Loucy (cell line): ENCODE data around the gene CIB2.

ENCODE experiments used
- H2AFZ ChIP-seq: fragments of 200-600 bp; sonication (generic); 2 replicates; pipeline ENCODE4 v1.6.0; 2016; ENCODE audit warnings: antibody characterized with exemption, mild to moderate bottlenecking, low read length, moderate library complexity
- H3F3A ChIP-seq: fragments of 200-600 bp; 2 replicates; pipeline ENCODE4 v1.6.0; 2016; ENCODE audit warnings: antibody characterized with exemption, low read depth, mild to moderate bottlenecking
- H3K27me3 ChIP-seq: fragments of 200-600 bp; sonication (generic); 2 replicates; pipeline ENCODE4 v1.6.1; 2014; ENCODE audit warnings: low read length, mild to moderate bottlenecking; ENCODE audit not compliant: insufficient read depth, poor library complexity, severe bottlenecking
- H3K36me3 ChIP-seq: fragments of 200-600 bp; sonication (generic); 2 replicates; pipeline ENCODE4 v1.6.1; 2016; ENCODE audit warnings: low read length; ENCODE audit not compliant: insufficient read depth
- H3K4me1 ChIP-seq: fragments of 200-600 bp; sonication (generic); 2 replicates; pipeline ENCODE4 v1.5.1; 2014; ENCODE audit warnings: low read length, mild to moderate bottlenecking; ENCODE audit not compliant: insufficient read depth, poor library complexity, severe bottlenecking
- H3K4me2 ChIP-seq: fragments of 200-600 bp; sonication (generic); 2 replicates; pipeline ENCODE4 v1.6.0; 2014; ENCODE audit warnings: antibody characterized with exemption, low read length, low read depth, mild to moderate bottlenecking; ENCODE audit not compliant: poor library complexity, severe bottlenecking
- H3K4me3 ChIP-seq: fragments of 200-600 bp; sonication (generic); 2 replicates; pipeline ENCODE4 v1.5.1; 2014; ENCODE audit warnings: low read length, mild to moderate bottlenecking, mixed read lengths; ENCODE audit not compliant: poor library complexity, severe bottlenecking
- H3K79me2 ChIP-seq: fragments of 200-600 bp; sonication (generic); 2 replicates; pipeline ENCODE4 v1.6.1; 2014; ENCODE audit warnings: low read length; ENCODE audit not compliant: insufficient read depth
- H3K9ac ChIP-seq: fragments of 200-600 bp; sonication (generic); 2 replicates; pipeline ENCODE4 v1.6.0; 2014; ENCODE audit warnings: mild to moderate bottlenecking, low read depth, low read length, moderate library complexity; ENCODE audit not compliant: poor library complexity, severe bottlenecking
- H3K9me2 ChIP-seq: fragments of 200-600 bp; sonication (generic); replicated peaks from 2 replicates; pipeline ENCODE4 v1.6.1; 2016; ENCODE audit warnings: low read depth, low read length, mixed read lengths
- H3K9me3 ChIP-seq: fragments of 200-600 bp; sonication (generic); 2 replicates; pipeline ENCODE4 v1.6.1; 2014; ENCODE audit warnings: mild to moderate bottlenecking, antibody characterized with exemption, low read length, low read depth; ENCODE audit not compliant: insufficient read depth
- H4K20me1 ChIP-seq: fragments of 200-600 bp; sonication (generic); 2 replicates; pipeline ENCODE4 v1.6.0; 2014; ENCODE audit warnings: antibody characterized with exemption, low read length, mild to moderate bottlenecking; ENCODE audit not compliant: insufficient read depth, poor library complexity, severe bottlenecking
- EZH2phosphoT487 ChIP-seq: fragments of 200-600 bp; IDR thresholded peaks from 2 replicates; pipeline ENCODE4 v1.6.1; 2018; ENCODE audit warnings: antibody characterized with exemption, mild to moderate bottlenecking, moderate library complexity, borderline replicate concordance
- TF ChIP-seq, protein P1 (sequence below): fragments of 200-600 bp; sonication (generic); conservative IDR thresholded peaks from 2 replicates; pipeline ENCODE4 v1.5.1; 2014; ENCODE audit warnings: mild to moderate bottlenecking, antibody characterized with exemption, low read length

CIB2 gene

DNA sequence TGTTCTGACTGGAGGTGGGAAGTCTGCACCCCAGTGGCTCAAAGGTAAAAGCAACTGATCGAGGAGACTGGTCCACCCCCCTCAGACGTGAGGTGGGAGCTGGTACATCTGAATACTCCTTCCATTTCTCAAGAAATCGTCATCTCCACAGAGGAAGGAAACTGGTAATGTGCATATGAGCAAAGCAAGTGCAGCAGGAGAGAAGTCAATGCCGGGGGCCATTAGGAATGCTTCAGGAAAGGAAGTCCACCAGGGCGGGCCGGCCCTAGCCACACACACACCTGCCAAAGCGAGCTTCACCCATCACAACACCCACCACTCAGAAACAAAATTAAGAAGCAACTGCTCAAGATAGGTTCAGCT, 62.2 kb downstream of the CIB2 start:
- Histone ChIP-seq H2AFZ (no peak overlapping the region), H3K9me2 (no peaks in the 10 kb centered on the region), H3K4me1 (peaks cover 93% of the 10 kb centered on the region), H4K20me1 (peaks cover 49% of the 10 kb centered on the region), H3K4me3 (peak overlapping the region; percentile 76), H3K4me2 (peak overlapping the region; percentile 99), H3K79me2 (peaks cover 100% of the 10 kb centered on the region), H3K9ac (peak overlapping the region; percentile 84), H3K9me3 (no peaks in the 10 kb centered on the region), H3K36me3 (peaks cover 4% of the 10 kb centered on the region; the same call in 1 of the 2 replicates), H3K27me3 (no peaks in the 10 kb centered on the region), H3F3A (no peaks in the 10 kb centered on the region; the same call in 1 of the 2 replicates)
- TF ChIP-seq, protein P1, sequence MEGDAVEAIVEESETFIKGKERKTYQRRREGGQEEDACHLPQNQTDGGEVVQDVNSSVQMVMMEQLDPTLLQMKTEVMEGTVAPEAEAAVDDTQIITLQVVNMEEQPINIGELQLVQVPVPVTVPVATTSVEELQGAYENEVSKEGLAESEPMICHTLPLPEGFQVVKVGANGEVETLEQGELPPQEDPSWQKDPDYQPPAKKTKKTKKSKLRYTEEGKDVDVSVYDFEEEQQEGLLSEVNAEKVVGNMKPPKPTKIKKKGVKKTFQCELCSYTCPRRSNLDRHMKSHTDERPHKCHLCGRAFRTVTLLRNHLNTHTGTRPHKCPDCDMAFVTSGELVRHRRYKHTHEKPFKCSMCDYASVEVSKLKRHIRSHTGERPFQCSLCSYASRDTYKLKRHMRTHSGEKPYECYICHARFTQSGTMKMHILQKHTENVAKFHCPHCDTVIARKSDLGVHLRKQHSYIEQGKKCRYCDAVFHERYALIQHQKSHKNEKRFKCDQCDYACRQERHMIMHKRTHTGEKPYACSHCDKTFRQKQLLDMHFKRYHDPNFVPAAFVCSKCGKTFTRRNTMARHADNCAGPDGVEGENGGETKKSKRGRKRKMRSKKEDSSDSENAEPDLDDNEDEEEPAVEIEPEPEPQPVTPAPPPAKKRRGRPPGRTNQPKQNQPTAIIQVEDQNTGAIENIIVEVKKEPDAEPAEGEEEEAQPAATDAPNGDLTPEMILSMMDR = peak; percentile 32; the same call in 1 of the 2 replicates
- no peak for TF ChIP-seq EZH2phosphoT487

DNA sequence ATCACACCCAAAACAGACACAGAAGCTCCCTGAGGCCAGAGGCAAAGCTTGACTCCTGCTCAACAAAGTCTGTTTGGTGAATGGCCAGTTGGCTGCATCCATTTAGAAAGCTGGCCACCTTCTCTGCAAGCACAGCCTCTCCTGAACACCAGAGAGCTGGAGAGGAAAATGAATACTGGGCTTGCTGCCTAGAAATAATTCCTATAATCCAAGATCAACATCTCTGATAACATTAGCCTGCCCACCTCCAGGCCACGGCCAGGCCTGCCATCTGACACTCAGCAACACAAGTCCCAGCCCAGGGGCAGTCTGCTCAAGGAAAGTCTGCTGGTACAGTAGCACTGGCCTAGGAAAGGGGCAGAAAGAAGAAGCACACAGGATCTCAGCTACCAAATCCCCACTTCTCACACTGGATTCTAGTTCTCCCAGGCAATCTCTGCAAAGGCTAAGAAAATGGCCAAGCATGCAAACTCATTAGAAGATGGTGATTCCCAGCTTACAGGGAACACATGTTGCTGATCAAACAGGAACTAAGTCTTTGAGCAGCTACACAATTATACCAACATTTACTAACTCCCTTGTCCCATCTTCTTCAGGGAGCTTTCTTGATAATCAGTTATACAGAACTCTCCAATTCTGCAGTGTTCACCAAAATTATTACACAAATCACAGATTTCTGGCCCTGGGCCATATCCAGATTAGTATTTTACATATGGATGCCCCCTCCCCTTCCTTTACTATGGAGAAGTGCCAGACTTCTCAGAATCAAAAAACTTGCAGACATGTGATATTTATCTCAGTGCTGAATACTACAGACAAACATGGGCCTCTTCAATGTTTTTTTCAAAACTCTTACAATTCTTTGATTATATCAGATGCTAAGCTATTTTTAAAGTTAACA, 63.7 kb downstream of the CIB2 start:
- peak overlapping the region; percentile 76 for H3K4me3 ChIP-seq
- H3K9me3 ChIP-seq = no peaks in the 10 kb centered on the region
- peaks cover 56% of the 10 kb centered on the region for H4K20me1 ChIP-seq
- H2AFZ ChIP-seq = no peak overlapping the region
- peak overlapping the region; percentile 84 for H3K9ac ChIP-seq
- peaks cover 100% of the 10 kb centered on the region for H3K79me2 ChIP-seq
- H3K36me3 ChIP-seq = peaks cover 4% of the 10 kb centered on the region; the same call in 1 of the 2 replicates
- H3K27me3 ChIP-seq = no peaks in the 10 kb centered on the region
- H3K4me2 ChIP-seq = peak overlapping the region; percentile 99
- peaks cover 97% of the 10 kb centered on the region for H3K4me1 ChIP-seq
- no peaks in the 10 kb centered on the region for H3K9me2 ChIP-seq
- TF ChIP-seq, protein P1 = no peak
- TF ChIP-seq EZH2phosphoT487 = no peak
- no peaks in the 10 kb centered on the region for H3F3A ChIP-seq

DNA sequence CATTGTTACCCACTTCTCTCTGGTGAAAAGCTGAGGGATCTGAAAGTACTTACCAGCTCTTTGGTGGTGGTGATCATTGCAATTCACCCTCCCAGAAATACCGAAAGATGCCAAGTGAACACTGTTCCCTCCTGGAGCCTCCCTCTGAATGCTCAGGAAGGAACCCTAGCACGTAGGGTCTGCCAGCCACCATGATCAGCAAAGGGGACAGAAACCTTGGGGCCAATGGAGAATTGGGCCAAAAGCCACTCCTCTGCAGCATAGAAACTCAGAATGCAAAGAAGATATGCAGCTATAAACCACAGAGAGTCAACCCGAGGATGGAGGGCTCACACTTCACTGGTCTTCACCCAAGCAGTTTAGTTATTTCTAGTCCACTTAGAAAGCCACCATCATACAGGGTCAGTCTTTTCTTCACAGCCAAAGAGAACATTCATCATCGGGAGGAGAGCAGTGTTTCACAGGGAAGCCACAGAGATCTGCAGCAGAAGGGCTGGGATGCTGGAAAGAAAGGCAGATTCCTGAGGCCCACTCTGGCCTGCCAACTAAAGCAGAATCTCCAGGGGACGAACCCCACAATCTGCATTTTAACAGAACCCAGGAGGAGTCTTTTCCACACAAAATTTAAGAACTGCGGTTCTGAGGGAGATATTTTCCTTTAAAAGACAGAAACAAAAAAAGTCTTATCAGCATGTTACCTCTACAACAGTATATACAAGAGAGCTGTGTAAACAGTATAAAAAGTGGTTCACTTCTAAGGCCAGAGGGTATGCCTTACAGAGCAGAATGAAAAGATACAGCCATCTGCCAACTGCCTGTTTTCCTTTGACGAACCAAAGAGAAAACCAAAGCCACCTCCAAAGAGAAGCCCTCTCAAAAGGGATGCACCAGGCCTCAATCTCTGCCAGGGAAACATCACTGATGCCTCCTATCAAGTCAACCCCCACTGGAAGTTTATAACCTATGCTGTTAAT, 65.0 kb downstream of the CIB2 start:
- Histone ChIP-seq H4K20me1 (peaks cover 54% of the 10 kb centered on the region), H3K4me3 (peak overlapping the region; percentile 76), H3K4me2 (peak overlapping the region; percentile 99), H3K36me3 (peaks cover 4% of the 10 kb centered on the region; the same call in 1 of the 2 replicates), H2AFZ (no peak overlapping the region), H3K9me3 (no peaks in the 10 kb centered on the region), H3F3A (no peaks in the 10 kb centered on the region), H3K9me2 (no peaks in the 10 kb centered on the region), H3K27me3 (no peaks in the 10 kb centered on the region), H3K4me1 (peaks cover 90% of the 10 kb centered on the region), H3K9ac (peak overlapping the region; percentile 84), H3K79me2 (peaks cover 98% of the 10 kb centered on the region)
- no peak for TF ChIP-seq EZH2phosphoT487
- TF ChIP-seq, protein P1 = no peak
